BE2C (cell line): ENCODE results near the gene POU2F1.
A peak's percentile ranks its signal among the peaks of the same experiment; 100 is the strongest.

Experiments used
- DNase-seq: peaks from one replicate; pipeline ENCODE4 v3.0.0-alpha.2; 2020
- H3K27me3 ChIP-seq: fragments of 250-450 bp; sonication (Bioruptor Pico); 2 replicates; pipeline ENCODE4 v1.5.1; 2020; ENCODE audit warnings: mild to moderate bottlenecking
- H3K36me3 ChIP-seq: fragments of 250-450 bp; sonication (Bioruptor Pico); 2 replicates; pipeline ENCODE4 v1.5.1; 2020; ENCODE audit warnings: mild to moderate bottlenecking
- H3K4me1 ChIP-seq: fragments of 250-450 bp; sonication (Bioruptor Pico); 2 replicates; pipeline ENCODE4 v1.5.1; 2020
- H3K4me3 ChIP-seq: 2 replicates; pipeline ENCODE4 v1.5.1; 2011; ENCODE audit warnings: low read depth, low read length
- H3K9me3 ChIP-seq: fragments of 250-450 bp; sonication (Bioruptor Pico); 2 replicates; pipeline ENCODE4 v1.5.1; 2020
- TF ChIP-seq, protein P1 (sequence below): IDR thresholded peaks from 2 replicates; pipeline ENCODE4 v1.5.1; 2012; ENCODE audit warnings: mild to moderate bottlenecking, low read depth, low read length

Gene POU2F1

DNA sequence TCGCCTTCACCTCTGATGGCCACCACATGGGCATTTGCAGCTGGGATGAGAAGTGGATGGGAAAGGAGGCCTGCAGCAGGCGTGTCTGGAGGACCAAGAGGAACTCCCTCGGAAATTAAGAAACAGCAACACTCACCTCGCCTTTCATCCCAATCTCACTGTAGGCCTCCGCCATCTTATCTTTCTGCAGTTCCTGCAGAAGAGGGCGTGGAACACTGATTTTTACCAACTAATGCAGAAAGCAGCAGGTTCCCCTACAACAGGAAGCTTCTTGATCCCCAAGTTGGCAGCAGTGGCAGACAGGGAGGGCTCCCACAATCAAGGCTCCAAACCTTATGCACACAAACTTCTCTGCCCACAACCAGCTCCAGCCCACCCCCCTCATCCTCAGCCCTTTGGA is 213.2 kb downstream of the POU2F1 start:
- H3K4me1 ChIP-seq = no peaks in the 10 kb centered on the region
- H3K36me3 ChIP-seq = no peaks in the 10 kb centered on the region
- H3K9me3 ChIP-seq = no peaks in the 10 kb centered on the region
- DNase-seq = no peak
- H3K4me3 ChIP-seq = no peak overlapping the region
- TF ChIP-seq, protein P1, sequence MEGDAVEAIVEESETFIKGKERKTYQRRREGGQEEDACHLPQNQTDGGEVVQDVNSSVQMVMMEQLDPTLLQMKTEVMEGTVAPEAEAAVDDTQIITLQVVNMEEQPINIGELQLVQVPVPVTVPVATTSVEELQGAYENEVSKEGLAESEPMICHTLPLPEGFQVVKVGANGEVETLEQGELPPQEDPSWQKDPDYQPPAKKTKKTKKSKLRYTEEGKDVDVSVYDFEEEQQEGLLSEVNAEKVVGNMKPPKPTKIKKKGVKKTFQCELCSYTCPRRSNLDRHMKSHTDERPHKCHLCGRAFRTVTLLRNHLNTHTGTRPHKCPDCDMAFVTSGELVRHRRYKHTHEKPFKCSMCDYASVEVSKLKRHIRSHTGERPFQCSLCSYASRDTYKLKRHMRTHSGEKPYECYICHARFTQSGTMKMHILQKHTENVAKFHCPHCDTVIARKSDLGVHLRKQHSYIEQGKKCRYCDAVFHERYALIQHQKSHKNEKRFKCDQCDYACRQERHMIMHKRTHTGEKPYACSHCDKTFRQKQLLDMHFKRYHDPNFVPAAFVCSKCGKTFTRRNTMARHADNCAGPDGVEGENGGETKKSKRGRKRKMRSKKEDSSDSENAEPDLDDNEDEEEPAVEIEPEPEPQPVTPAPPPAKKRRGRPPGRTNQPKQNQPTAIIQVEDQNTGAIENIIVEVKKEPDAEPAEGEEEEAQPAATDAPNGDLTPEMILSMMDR = no peak
- no peaks in the 10 kb centered on the region for H3K27me3 ChIP-seq

DNA sequence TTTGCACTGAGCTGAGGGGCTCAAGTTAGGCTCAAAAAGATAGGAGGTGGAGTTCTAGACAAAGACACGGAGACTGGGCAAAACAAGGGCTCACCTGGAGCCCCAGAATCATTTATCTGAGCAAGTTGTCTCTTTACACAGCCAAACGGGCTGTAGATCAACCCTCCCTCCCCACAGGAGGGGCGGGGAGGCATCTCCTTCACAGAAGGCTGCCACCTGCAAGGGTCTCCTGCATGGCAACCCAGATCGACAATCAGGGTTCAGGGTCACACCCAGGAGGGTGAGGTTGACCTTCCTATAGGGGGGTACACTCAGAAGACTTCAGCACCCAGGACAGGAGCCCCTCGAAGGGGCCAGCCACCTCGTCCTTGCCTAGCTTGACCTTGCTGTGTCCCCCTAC is 213.6 kb downstream of the POU2F1 start:
- TF ChIP-seq, protein P1 = no peak
- Histone ChIP-seq H3K4me3 (no peak overlapping the region), H3K27me3 (no peaks in the 10 kb centered on the region), H3K9me3 (no peaks in the 10 kb centered on the region), H3K4me1 (no peaks in the 10 kb centered on the region; the same call in 1 of the 2 replicates), H3K36me3 (no peaks in the 10 kb centered on the region)
- DNase-seq = no peak

DNA sequence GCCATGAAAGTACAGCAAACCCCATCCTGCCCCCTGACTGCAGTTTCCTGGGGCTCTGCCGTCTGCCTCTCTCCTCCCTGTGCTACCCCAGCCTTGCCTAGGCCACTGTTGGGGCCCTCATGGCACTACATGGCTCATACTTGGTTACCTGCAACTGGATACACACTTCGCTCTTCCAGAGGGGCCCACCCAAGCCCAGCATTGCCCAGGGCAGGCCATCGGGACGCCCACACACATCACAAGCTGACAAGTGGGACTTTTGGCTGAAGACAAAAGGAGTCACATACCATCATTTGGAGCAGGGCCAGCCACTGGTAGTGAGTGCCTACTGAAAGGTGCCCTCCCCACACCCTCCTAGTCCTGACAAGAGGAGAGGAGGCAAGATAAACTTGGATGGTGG is 214.8 kb downstream of the POU2F1 start:
- H3K4me3 ChIP-seq = no peak overlapping the region
- H3K4me1 ChIP-seq = no peaks in the 10 kb centered on the region; the same call in 1 of the 2 replicates
- H3K27me3 ChIP-seq = no peaks in the 10 kb centered on the region
- TF ChIP-seq, protein P1 = no peak
- no peak for DNase-seq
- no peaks in the 10 kb centered on the region for H3K9me3 ChIP-seq
- no peaks in the 10 kb centered on the region for H3K36me3 ChIP-seq

DNA sequence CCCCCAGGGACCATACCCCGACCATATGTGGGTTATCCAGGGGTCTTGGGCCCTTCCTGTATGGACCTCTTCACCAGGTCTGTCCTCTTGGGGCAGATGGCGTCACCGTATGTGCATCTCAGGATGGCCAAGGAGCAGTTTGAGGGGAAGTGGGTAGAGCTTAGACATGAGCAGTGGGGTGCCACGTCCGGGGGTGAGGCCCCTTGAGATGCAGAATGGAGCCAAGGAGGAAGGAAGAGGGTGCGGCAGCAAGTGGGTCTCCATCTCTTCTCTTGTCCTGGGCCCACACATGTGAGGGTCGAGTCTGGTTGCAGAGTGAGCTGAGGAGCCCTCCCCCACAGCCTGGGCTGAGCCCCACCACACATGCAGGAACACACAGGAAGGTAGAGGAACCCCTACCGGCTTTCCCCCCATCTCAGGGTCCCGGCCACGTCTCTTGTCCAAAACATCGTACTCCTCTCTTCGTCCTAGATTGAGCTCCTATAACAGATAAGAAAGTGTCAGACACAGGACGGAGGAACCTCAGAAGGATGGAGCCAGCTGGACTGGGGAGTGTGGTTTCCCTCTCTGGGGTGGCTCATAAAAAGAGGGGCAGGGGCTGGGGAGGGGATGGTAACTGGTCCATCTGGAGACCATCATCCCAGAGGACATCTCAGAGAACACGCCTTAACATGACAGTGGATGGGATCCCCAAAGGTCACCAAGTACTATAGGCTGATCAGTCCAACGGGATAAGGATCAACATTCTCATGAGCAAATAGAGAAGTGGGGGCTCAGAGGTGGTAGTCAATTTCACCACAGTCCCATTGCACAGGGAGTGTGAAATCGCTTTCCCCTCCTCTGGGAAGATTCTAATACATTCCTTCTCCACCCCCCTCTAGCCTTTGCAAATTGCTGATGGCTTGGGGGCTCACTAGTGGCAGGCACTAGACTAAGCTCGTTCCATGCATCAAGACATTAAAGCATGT is 217.8 kb downstream of the POU2F1 start:
- H3K9me3 ChIP-seq = no peaks in the 10 kb centered on the region
- no peaks in the 10 kb centered on the region for H3K36me3 ChIP-seq
- TF ChIP-seq, protein P1 = no peak
- no peak for DNase-seq
- H3K27me3 ChIP-seq = no peaks in the 10 kb centered on the region
- no peaks in the 10 kb centered on the region; the same call in 1 of the 2 replicates for H3K4me1 ChIP-seq
- H3K4me3 ChIP-seq = peak overlapping the region; percentile 58; the same call in 1 of the 2 replicates

DNA sequence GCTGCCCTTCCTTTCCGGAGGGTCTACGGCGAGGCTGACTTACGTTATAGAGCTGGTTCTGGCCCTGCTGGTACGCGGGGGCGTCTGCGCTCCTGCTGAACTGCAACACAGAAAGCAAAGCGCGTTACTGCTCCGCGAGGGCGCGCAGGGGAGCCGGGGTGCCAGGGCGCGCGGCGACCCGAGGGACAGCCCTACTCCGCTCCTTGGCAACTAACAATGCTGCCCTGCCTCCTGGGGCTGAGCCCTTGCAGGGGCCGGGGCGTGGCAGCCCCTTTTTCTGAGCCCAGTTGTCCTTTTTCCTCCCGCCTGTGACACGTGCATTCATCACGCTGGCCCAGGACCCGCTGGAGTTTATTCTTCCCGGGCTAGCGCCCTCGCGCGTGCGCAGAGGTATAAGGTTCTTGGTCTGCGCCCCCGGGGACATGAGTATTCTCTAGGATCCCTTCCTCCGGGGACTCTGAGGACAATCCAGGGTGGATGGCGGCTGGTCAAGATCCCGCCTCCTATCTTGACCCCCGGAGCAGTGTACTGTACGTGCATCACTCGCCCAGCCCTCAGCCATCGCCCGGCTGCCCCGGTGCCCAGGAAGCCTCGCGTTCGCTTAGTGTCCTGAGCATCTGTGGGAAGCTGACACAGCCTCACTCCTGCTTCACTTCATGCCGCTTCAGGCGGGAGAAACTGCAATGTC is 218.8 kb downstream of the POU2F1 start:
- TF ChIP-seq, protein P1 = peak; percentile 40
- H3K27me3 ChIP-seq = no peaks in the 10 kb centered on the region
- H3K4me1 ChIP-seq = no peaks in the 10 kb centered on the region; the same call in 1 of the 2 replicates
- DNase-seq = peak; percentile 77
- H3K9me3 ChIP-seq = no peaks in the 10 kb centered on the region
- H3K36me3 ChIP-seq = no peaks in the 10 kb centered on the region
- H3K4me3 ChIP-seq = peak overlapping the region; percentile 58
